ENCODE measurements around the gene TRIM56.

TRIM56 gene

GRCh38 chr7:101133621-101134398, 48.5 kb downstream of the TRIM56 start:
- no peak for DNase-seq (ENCODE audit: low read depth in 2 of 2)

- no peak for DNase-seq (ENCODE audit: low read depth in 2 of 2)
These were observed 49.2 kb downstream of the TRIM56 start for GRCh38 chr7:101134399-101134980.

GRCh38 chr7:101137651-101138212, 52.5 kb downstream of the TRIM56 start:
- no peak for DNase-seq (ENCODE audit: low read depth in 2 of 2)

GRCh38 chr7:101138213-101138870, 53.1 kb downstream of the TRIM56 start:
- DNase-seq (ENCODE audit: low read depth in 2 of 2), result peak; percentile 77 to 84

- DNase-seq (ENCODE audit: low read depth in 2 of 2), result no peak
These were observed 55.0 kb downstream of the TRIM56 start for GRCh38 chr7:101140339-101140699.

- DNase-seq (ENCODE audit: low read depth in 2 of 2), result no peak
These were observed 55.6 kb downstream of the TRIM56 start for GRCh38 chr7:101140746-101141382.
